ENCODE results near the gene MFF.

- TF ChIP-seq MAZ (IDR thresholded peaks at IDR 0.05; ENCODE audit: borderline replicate concordance, low read depth, low read length), result no peak
- TF ChIP-seq, protein P1, sequence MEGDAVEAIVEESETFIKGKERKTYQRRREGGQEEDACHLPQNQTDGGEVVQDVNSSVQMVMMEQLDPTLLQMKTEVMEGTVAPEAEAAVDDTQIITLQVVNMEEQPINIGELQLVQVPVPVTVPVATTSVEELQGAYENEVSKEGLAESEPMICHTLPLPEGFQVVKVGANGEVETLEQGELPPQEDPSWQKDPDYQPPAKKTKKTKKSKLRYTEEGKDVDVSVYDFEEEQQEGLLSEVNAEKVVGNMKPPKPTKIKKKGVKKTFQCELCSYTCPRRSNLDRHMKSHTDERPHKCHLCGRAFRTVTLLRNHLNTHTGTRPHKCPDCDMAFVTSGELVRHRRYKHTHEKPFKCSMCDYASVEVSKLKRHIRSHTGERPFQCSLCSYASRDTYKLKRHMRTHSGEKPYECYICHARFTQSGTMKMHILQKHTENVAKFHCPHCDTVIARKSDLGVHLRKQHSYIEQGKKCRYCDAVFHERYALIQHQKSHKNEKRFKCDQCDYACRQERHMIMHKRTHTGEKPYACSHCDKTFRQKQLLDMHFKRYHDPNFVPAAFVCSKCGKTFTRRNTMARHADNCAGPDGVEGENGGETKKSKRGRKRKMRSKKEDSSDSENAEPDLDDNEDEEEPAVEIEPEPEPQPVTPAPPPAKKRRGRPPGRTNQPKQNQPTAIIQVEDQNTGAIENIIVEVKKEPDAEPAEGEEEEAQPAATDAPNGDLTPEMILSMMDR (conservative IDR thresholded peaks at IDR 0.05; ENCODE audit: low read depth, low read length), result no peak
- no peak for TF ChIP-seq RCOR1 (IDR thresholded peaks at IDR 0.05; ENCODE audit: insufficient replicate concordance, low read length)
- TF ChIP-seq FOS (IDR thresholded peaks at IDR 0.05; ENCODE audit: low read depth, low read length), result no peak
- no peak for TF ChIP-seq SMC3 (IDR thresholded peaks at IDR 0.05; ENCODE audit: low read depth, low read length)
Measured at GRCh38 chr2:227285741-227286236, 39.3 kb upstream of the MFF start.
